Effector memory CD4-positive, alpha-beta T cell (primary cell): ENCODE results near the gene C2orf81.
"Not testable (repeated sequence)": the region's sequence is repeated elsewhere in the genome, so short reads cannot be mapped to it uniquely, and the experiment has no call there.

ENCODE experiments used
- DNase-seq, 3 donors: peaks; one replicate each; pipeline ENCODE4 v3.0.0-alpha.2; 2020
- H3K27ac ChIP-seq: 2 replicates; pipeline ENCODE4 v1.7.0; 2013; ENCODE audit warnings: mild to moderate bottlenecking, low read length, moderate library complexity; ENCODE audit not compliant: insufficient read depth, poor library complexity, severe bottlenecking
- H3K27me3 ChIP-seq: replicated peaks from 2 replicates; pipeline ENCODE4 v1.7.0; 2013; ENCODE audit warnings: mild to moderate bottlenecking, low read length; ENCODE audit not compliant: insufficient read depth, control insufficient read depth, poor library complexity, severe bottlenecking
- H3K36me3 ChIP-seq: 2 replicates; pipeline ENCODE4 v1.7.0; 2013; ENCODE audit warnings: mild to moderate bottlenecking, low read length, moderate library complexity; ENCODE audit not compliant: control insufficient read depth, insufficient read depth
- H3K4me1 ChIP-seq: 2 replicates; pipeline ENCODE4 v1.7.0; 2013; ENCODE audit warnings: low read length, mild to moderate bottlenecking; ENCODE audit not compliant: control insufficient read depth, insufficient read depth, poor library complexity, severe bottlenecking
- H3K4me3 ChIP-seq: 2 replicates; pipeline ENCODE4 v1.7.0; 2013; ENCODE audit warnings: low read length, low read depth, mild to moderate bottlenecking; ENCODE audit not compliant: insufficient read depth, poor library complexity, severe bottlenecking
- H3K9me3 ChIP-seq: 2 replicates; pipeline ENCODE4 v1.7.0; 2013; ENCODE audit warnings: mild to moderate bottlenecking, low read length, moderate library complexity; ENCODE audit not compliant: control insufficient read depth
- total RNA-seq, 3 donors: gene quantifications; one replicate each; lab custom pipeline; 2026; lab: John Stamatoyannopoulos, UW

Gene C2orf81
- 0 reads per million in 3 donors for total RNA-seq

DNA sequence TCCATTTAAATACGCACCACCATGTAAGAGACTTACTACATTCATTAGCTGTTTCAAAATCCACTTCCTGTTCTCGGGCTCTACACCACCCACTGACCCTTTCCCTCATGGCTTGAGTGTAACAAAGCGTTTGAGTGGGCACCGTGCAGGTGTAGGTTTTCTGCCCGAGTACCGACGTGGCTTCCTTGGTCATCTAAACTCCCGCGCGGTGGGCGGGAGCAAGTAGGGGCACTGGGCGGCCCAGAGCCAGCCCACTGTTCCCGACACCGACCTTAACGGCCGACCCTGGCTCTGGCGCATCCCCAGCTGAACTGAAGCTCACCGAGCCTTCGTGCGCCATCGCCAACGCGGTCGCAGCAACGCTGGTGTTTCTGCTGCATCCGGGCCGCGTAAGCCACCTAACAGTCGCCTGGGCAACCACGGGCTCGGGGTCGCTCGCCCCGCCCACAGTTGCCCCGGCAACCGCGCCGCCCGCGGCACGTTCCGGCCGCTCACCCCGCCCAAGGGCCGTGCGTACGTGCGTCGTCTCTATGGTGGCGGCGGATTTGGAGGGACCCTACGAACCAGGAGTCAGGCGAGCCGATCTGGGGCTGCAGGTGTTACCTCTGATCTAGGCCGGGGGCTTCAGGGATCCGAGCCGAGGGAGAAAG, at the start of gene C2orf81, which contains the start of gene WDR54:
Gene C2orf81 (minus strand): TSS at position 399 of the 650 bp plus-strand sequence. CDS start 59 bp downstream, at position 340.
Gene WDR54 (plus strand): TSS at position 510 of the 650 bp plus-strand sequence. CDS start 424 bp downstream, outside the sequence.
- DNase-seq, result peak; percentile 84 to 87 (median 85)

DNA sequence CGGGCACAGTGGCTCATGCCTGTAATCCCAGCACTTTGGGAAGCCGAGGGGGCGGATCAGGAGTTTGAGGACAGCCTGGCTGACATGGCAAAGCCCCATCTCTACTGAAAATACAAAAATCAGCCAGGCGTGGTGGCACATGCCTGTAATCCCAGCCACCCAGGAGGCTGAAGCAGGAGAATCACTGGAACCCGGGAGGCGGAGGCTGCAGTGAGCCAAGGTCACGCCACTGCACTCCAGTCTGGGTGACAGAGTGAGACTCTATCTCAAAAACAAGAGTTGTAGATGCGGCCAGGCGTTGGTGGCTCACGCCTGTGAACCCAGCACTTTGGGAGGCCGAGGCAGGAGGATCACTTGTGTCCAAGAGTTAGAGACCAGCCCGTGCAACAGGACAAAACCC, 49.3 kb upstream of the C2orf81 start:
- not testable (repeated sequence) for H3K9me3 ChIP-seq, H3K27me3 ChIP-seq, H3K4me3 ChIP-seq, DNase-seq, H3K36me3 ChIP-seq
- H3K27ac ChIP-seq, result peak overlapping the region; percentile 22
- H3K4me1 ChIP-seq, result peaks cover 16% of the 10 kb centered on the region

More for the DNA sequence above, at the start of gene C2orf81, which contains the start of gene WDR54:
- Histone ChIP-seq H3K27me3 (no peaks in the 10 kb centered on the region), H3K4me3 (peak within 1 kb of the TSS; percentile 75), H3K27ac (peak within 1 kb of the TSS; percentile 91), H3K4me1 (peaks cover 12% of the 10 kb centered on the region), H3K9me3 (no peaks in the 10 kb centered on the region), H3K36me3 (peaks cover 10% of the 10 kb centered on the region)

DNA sequence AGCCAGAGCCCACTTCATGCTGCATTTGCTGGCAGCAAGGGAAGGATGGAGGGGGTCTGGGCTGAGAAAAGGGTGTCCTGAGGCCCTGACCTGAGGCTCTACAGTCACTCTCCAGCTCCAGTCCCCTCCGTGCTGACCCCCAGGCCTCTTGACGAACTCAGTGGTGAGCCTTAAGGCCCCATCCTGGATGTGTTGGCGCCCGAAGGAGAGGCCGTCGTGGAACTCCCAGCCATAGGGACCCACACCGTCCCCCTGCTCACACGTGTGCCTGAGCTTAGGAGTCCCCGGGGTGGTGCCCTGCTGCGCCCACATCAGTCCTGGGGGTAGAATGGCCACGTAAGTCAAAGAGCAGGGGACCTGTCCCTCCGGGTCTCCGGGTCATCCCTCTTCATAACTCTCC, 43.0 kb upstream of the C2orf81 start:
- peak overlapping the region; percentile 89 for H3K4me3 ChIP-seq
- H3K27ac ChIP-seq, result peak overlapping the region; percentile 92

DNA sequence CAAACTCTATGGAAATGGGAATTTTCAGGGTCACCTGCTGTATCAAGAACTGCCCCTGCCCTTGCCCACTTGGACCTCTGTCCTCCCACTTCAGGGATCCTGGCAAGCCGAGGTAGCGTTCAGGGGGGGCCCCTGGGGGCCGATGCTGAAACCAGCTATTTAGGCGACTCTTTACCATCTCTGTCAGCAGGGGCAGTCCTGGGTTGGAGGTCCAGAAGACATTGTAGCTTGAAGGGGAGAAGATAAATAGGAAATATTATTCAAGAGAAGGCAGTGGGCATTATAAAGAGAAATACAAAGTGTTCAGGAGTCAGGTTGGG, 41.3 kb upstream of the C2orf81 start:
- H3K27ac ChIP-seq, result no peak overlapping the region
- no peaks in the 10 kb centered on the region for H3K9me3 ChIP-seq
- H3K4me3 ChIP-seq, result no peak overlapping the region
- no peaks in the 10 kb centered on the region for H3K27me3 ChIP-seq
- no peak for DNase-seq
- H3K36me3 ChIP-seq, result peaks cover 15% of the 10 kb centered on the region
- peaks cover 9% of the 10 kb centered on the region for H3K4me1 ChIP-seq

More for the DNA sequence above, 43.0 kb upstream of the C2orf81 start:
- Histone ChIP-seq H3K9me3 (no peaks in the 10 kb centered on the region), H3K36me3 (peaks cover 15% of the 10 kb centered on the region), H3K27me3 (no peaks in the 10 kb centered on the region), H3K4me1 (peaks cover 9% of the 10 kb centered on the region)
- no peak for DNase-seq

DNA sequence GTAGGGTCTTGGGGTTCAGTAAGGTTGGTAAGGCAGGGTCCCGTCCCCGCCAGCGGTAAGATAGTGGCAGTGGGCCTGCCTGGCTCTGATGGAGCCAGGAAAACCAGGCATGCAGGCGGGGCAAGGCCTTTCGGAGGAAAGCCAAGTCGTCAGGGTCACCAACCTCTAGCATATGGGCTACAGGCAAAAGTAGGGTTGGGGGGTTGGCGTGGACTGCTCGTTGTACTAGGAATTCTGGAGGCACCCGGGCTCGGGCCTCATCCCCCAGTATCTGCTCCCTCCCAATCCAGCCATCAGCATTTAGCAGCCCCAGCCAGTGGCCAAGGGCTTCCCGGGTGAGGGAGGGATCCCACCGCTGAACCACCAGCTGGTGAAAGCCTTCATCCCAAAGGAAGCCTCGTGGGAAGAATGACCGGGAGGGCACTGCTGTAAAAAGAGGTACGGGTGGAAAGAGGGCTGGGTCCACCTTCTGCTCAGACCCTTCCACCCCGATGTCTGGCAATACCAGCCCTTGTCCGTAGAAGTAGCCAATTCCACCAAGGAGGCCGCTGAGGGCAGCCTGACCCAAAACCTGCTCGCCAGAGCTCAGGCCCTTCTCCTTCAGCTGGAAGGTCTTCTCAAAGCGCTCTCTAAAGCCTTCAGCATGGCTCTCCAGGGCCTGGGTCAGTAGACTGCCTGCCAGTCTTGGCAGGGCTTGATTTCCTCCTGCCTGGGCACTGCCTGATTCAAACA, 40.8 kb upstream of the C2orf81 start:
- Histone ChIP-seq H3K36me3 (peaks cover 15% of the 10 kb centered on the region), H3K9me3 (no peaks in the 10 kb centered on the region), H3K4me1 (peaks cover 9% of the 10 kb centered on the region), H3K27ac (no peak overlapping the region), H3K4me3 (no peak overlapping the region), H3K27me3 (no peaks in the 10 kb centered on the region)
- no peak for DNase-seq

DNA sequence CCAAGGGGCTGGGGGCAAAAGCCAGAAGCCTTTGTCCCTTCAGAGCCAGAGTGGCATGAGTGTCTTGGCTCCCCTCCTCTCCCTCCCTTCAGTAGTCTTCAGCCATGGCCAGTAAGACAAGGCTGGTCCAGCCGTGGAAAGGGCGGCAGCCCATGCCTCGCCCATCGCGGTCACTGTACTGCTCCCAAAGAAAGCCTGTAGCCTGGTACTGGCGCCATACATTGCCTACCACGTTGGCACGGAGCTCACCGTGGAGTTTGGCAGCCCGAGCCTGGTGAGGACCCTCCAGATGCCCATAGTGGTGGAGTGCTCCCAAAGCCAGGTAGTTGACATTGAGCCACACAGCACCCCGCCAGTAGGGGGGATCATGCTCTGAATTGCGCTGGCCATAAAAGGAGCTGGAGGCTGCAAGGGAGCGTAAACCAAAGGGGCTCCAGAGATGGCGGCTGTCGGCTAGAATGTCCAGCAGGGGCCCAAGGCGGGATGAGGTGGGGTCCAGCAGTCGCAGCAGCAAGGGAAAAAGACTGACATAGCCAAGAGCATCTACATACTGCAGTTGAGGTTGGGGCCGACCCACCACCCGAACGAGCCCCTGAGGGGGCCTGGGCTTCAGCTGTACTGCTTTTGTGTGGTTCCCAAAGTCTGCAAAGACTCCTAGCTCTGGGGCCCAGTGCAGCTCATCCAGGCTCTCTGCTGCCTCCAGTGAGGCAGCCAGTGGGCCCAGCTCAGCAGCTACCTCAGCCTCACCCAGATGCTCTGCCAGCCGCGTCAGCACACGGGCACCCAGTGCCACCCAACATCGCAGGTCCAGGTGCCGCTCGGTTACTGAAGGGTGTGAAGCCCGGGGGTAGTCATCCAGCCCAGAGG, 40.0 kb upstream of the C2orf81 start:
- H3K9me3 ChIP-seq, result no peaks in the 10 kb centered on the region
- H3K27ac ChIP-seq, result no peak overlapping the region
- DNase-seq, result no peak
- peaks cover 17% of the 10 kb centered on the region for H3K4me1 ChIP-seq
- H3K36me3 ChIP-seq, result peaks cover 15% of the 10 kb centered on the region
- H3K27me3 ChIP-seq, result no peaks in the 10 kb centered on the region
- H3K4me3 ChIP-seq, result no peak overlapping the region

DNA sequence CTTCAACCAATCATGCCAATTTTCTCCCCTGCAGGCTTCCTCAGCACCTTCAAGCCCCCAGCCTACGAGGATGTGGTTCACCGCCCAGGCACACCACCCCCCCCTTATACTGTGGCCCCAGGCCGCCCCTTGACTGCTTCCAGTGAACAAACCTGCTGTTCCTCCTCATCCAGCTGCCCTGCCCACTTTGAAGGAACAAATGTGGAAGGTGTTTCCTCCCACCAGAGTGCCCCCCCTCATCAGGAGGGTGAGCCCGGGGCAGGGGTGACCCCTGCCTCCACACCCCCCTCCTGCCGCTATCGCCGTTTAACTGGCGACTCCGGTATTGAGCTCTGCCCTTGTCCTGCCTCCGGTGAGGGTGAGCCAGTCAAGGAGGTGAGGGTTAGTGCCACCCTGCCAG, 38.8 kb upstream of the C2orf81 start:
- H3K36me3 ChIP-seq, result peaks cover 15% of the 10 kb centered on the region
- H3K4me1 ChIP-seq, result peaks cover 29% of the 10 kb centered on the region
- not testable (repeated sequence) for H3K4me3 ChIP-seq, H3K9me3 ChIP-seq, H3K27me3 ChIP-seq, H3K27ac ChIP-seq, DNase-seq

DNA sequence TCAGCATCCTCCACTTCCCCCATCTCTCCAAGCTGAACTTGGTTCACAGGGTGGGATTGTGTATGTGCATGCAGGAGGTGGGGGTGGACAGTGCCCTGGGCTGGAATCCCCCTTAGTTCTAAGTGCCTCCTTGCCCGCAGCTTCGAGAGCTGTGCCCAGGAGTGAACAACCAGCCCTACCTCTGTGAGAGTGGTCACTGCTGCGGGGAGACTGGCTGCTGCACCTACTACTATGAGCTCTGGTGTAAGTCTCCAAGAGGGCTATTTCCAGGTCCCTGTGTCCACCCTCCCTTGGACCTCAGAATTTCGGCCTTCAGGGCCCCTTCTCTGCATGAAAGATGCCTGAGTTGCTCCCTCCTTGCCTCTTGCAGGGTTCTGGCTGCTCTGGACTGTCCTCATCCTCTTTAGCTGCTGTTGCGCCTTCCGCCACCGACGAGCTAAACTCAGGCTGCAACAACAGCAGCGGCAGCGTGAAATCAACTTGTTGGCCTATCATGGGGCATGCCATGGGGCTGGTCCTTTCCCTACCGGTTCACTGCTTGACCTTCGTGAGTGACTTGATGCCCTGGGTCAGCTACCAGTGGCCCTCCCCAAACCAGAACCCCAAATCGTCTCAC, 38.2 kb upstream of the C2orf81 start:
- Histone ChIP-seq H3K4me1 (peaks cover 30% of the 10 kb centered on the region), H3K27ac (peak overlapping the region; percentile 27), H3K36me3 (peaks cover 15% of the 10 kb centered on the region)
- not testable (repeated sequence) for DNase-seq, H3K4me3 ChIP-seq, H3K27me3 ChIP-seq, H3K9me3 ChIP-seq

DNA sequence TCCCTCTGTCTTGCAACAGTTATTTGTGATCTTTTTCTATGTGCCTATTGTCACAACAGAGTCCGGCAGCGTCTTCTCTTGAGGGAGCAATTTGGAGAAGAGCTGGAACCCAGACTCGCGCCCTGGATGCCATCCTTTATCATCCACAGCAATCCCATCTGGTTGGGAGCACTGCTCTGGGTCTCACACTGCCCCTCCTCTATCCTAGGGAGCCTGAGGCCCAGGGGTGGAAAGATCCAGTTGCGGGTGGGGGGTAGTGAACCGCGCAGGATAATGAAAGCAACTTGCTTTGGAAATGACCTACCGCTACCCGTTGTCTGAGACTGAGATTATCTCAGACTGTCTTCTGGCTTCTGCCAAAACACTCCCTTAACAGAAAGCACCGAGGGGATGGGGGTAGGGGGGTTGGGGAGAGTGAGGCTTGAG, 37.5 kb upstream of the C2orf81 start:
- no peaks in the 10 kb centered on the region for H3K27me3 ChIP-seq
- H3K4me3 ChIP-seq, result peak overlapping the region; percentile 64
- H3K9me3 ChIP-seq, result no peaks in the 10 kb centered on the region
- peaks cover 23% of the 10 kb centered on the region for H3K4me1 ChIP-seq
- no peak for DNase-seq
- H3K27ac ChIP-seq, result peak overlapping the region; percentile 99
- peaks cover 15% of the 10 kb centered on the region for H3K36me3 ChIP-seq
